PFSK-1 (cell line): ENCODE measurements around the gene NDUFAF7.

Experiments
- FOXP2 ChIP-seq: optimal IDR thresholded peaks from 2 replicates; pipeline ENCODE3; 2011; ENCODE audit warnings: borderline replicate concordance, control low read depth, inconsistent platforms; ENCODE audit not compliant: insufficient read depth; ENCODE audit errors: extremely low read length, extremely low read depth
- POLR2AphosphoS5 ChIP-seq: IDR thresholded peaks from 2 replicates; pipeline ENCODE4 v1.6.1; 2012; ENCODE audit warnings: low read depth, mild to moderate bottlenecking, control low read depth, low read length, moderate library complexity
- SIN3A ChIP-seq: IDR thresholded peaks from 2 replicates; pipeline ENCODE4 v1.6.1; 2012; ENCODE audit warnings: mild to moderate bottlenecking, low read length, moderate library complexity, borderline replicate concordance; ENCODE audit not compliant: insufficient read depth
- TAF1 ChIP-seq: IDR thresholded peaks from 2 replicates; pipeline ENCODE4 v1.6.1; 2012; ENCODE audit warnings: low read length, control low read depth, borderline replicate concordance; ENCODE audit not compliant: insufficient read depth
- TF ChIP-seq, protein P1 (sequence below), 2 experiments: IDR thresholded peaks; 2 replicates each; pipeline versions ENCODE4 v1.6.1 to v1.8.0; 2011 to 2012; ENCODE audit warnings: low read depth in 2 of 2, low read length in 2 of 2, control low read depth in 1 of 2, inconsistent platforms in 1 of 2, mild to moderate bottlenecking in 1 of 2, moderate library complexity in 1 of 2; ENCODE audit not compliant: insufficient read depth in 1 of 2

NDUFAF7 gene

DNA sequence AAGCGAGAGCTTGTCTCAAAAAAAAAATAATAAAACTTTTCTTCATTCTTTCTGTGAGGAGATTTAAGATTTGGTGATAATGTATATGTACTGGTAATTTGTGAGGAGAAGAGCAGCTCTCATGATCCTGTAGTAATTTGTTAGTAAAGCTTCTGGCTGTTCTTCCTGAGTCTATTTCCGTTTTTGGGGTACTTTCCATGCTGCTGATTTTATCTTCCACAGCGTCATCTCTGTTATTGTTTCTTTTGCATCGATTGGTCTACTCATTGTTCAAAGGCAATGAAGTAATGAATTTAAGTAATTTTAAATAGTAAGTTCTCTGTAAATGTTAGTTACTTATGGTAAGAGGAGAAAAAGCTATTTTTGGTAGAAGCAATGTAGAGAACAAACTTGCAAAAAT lies 12.0 kb downstream of the NDUFAF7 start:
- TF ChIP-seq SIN3A (no peak), TAF1 (no peak), POLR2AphosphoS5 (no peak), FOXP2 (no peak)

DNA sequence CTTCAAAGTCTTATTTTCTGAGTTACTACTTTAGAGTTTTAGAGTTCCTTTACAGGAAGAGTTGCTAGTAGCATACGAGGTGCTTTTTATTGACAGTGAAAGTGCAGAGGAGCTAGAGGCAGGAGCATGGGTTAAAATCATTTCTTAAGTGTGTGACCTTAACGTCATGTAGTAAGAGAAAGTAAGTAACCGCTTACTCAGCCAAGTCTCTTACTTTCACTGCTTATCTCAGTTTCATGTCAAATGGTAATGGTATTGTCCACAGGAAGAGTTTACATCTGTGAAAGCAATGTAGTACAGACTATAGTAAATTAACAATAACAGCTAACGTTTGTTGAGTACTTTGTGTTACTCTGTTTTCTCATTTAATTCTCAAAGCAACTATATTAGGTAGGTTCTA lies 12.6 kb downstream of the NDUFAF7 start:
- TF ChIP-seq, protein P1, sequence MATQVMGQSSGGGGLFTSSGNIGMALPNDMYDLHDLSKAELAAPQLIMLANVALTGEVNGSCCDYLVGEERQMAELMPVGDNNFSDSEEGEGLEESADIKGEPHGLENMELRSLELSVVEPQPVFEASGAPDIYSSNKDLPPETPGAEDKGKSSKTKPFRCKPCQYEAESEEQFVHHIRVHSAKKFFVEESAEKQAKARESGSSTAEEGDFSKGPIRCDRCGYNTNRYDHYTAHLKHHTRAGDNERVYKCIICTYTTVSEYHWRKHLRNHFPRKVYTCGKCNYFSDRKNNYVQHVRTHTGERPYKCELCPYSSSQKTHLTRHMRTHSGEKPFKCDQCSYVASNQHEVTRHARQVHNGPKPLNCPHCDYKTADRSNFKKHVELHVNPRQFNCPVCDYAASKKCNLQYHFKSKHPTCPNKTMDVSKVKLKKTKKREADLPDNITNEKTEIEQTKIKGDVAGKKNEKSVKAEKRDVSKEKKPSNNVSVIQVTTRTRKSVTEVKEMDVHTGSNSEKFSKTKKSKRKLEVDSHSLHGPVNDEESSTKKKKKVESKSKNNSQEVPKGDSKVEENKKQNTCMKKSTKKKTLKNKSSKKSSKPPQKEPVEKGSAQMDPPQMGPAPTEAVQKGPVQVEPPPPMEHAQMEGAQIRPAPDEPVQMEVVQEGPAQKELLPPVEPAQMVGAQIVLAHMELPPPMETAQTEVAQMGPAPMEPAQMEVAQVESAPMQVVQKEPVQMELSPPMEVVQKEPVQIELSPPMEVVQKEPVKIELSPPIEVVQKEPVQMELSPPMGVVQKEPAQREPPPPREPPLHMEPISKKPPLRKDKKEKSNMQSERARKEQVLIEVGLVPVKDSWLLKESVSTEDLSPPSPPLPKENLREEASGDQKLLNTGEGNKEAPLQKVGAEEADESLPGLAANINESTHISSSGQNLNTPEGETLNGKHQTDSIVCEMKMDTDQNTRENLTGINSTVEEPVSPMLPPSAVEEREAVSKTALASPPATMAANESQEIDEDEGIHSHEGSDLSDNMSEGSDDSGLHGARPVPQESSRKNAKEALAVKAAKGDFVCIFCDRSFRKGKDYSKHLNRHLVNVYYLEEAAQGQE (IDR thresholded peaks at IDR 0.05; ENCODE audit: insufficient read depth in 1 of 2, low read depth in 2 of 2, low read length in 2 of 2): no peak
- TF ChIP-seq FOXP2 (no peak), TAF1 (no peak), SIN3A (no peak), POLR2AphosphoS5 (no peak)

DNA sequence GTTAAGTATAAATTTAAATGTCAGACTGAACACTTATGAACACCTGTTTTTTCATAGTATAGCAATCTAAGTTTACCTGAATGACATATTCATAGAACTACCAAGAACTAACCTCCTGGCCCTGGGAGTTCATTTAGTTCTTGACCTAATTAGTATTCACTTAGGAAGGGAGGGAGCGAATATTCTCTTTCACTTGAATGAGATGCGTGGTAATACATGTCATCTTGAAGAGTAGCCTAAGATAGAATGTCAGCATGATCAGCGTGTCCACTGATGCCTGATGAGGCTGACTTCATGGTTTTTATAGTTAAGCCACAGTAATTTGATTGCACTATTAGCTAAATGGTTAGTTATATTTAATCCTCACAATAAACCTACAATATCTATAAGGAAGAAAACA lies 13.3 kb downstream of the NDUFAF7 start:
- TF ChIP-seq SIN3A: no peak
- no peak for TF ChIP-seq TAF1
- no peak for TF ChIP-seq FOXP2
- TF ChIP-seq, protein P1 (IDR thresholded peaks at IDR 0.05; ENCODE audit: insufficient read depth in 1 of 2, low read depth in 2 of 2, low read length in 2 of 2): no peak
- TF ChIP-seq POLR2AphosphoS5: no peak

- TF ChIP-seq TAF1 (no peak), FOXP2 (no peak), SIN3A (no peak), POLR2AphosphoS5 (no peak)
- TF ChIP-seq, protein P1 (IDR thresholded peaks at IDR 0.05; ENCODE audit: insufficient read depth in 1 of 2, low read depth in 2 of 2, low read length in 2 of 2): no peak
Observed at GRCh38 chr2:37246205-37246604, 14.7 kb downstream of the NDUFAF7 start.

DNA sequence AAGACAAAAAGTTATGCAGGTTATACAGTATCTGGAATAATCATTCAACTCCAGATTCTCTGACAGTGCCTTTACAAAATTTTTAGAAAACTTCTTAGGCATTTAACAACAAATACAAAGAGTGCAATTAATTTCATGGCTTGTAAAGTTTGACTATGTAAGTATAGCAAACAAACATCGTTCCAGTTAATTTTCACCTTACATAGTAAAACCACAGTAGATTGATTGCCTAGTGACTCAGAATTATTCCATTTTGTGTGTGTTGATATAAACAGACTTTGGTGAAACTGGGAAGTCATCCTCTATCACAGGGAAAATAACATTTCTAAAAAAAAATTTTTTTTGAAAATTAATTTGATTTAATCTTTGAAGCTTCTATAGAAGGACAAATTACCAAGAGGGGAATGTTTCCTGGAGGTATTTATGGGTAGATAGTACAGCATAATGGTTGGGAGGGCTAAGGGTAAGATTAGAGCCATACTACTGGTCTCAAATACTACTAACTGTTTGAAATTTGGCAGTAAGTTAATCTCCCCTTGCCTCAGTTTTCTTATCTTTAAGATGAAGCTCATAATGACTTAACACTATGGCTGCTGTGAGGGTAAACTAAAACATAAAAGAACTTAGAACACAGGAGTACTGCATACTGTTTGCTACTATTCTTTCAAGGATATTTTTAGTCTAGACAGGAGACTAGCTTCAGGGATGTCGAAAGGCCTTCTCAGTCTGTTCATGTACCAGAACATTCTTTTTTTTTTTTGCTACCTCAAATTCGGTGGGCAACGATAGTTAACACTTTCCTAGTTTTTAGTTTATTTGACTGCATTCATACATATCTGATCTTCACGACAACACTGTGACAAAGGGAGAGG lies 19.6 kb downstream of the NDUFAF7 start:
- no peak for TF ChIP-seq POLR2AphosphoS5
- no peak for TF ChIP-seq FOXP2
- TF ChIP-seq, protein P1 (IDR thresholded peaks at IDR 0.05; ENCODE audit: insufficient read depth in 1 of 2, low read depth in 2 of 2, low read length in 2 of 2): no peak
- no peak for TF ChIP-seq SIN3A
